ENCODE results near the gene ARID1A. TPM values are rescaled to one million over a fixed set of nuclear protein-coding genes. Genes with fewer than 3 reads are reported as not detected.
"Not testable (repeated sequence)": the region's sequence is repeated elsewhere in the genome, so short reads cannot be mapped to it uniquely, and the experiment has no call there.

The ARID1A gene
- total and polyA plus RNA-seq, 2 experiments from 2014 or later = 50.0 to 104 TPM

GRCh38 chr1:26704629-26705028 is 8.8 kb downstream of the ARID1A start:
- Histone ChIP-seq H3K27ac (ENCODE audit: low read depth) (no peak overlapping the region), H3K36me3 (ENCODE audit: insufficient read depth) (no peaks in the 10 kb centered on the region), H3K79me2 (replicated peaks; ENCODE audit: insufficient read depth) (peaks cover 100% of the 10 kb centered on the region), H3K9me2 (ENCODE audit: insufficient read depth) (no peaks in the 10 kb centered on the region), H4K20me1 (replicated peaks; ENCODE audit: insufficient read depth) (peaks cover 84% of the 10 kb centered on the region), H3K27me3 (ENCODE audit: insufficient read depth) (no peaks in the 10 kb centered on the region), H3K4me3 (no peak overlapping the region), H3K4me1 (ENCODE audit: insufficient read depth) (peaks cover 71% of the 10 kb centered on the region), H3K4me2 (no peak overlapping the region), H2AFZ (no peak overlapping the region), H3F3A (replicated peaks; ENCODE audit: low read depth) (no peaks in the 10 kb centered on the region)
- Mint-ChIP-seq H3K27me3 (ENCODE audit: insufficient read depth, low read depth, poor library complexity) (peaks cover 1% of the 10 kb centered on the region), H3K36me3 (ENCODE audit: low read depth) (peaks cover 19% of the 10 kb centered on the region; the same call in 2 of the 3 replicates), H3K9me3 (no peaks in the 10 kb centered on the region), H3K27ac (no peak overlapping the region), H3K4me3 (no peak overlapping the region), H3K4me1 (peaks cover 24% of the 10 kb centered on the region)
- DNase-seq (ENCODE audit: low spot score) (no peak), ATAC-seq (no peak)
- TF ChIP-seq ZNF114 (CRISPR knock-in tag; IDR thresholded peaks at IDR 0.05) (no peak), EZH2phosphoT487 (IDR thresholded peaks at IDR 0.05; ENCODE audit: unreplicated experiment) (no peak), CTCF (conservative IDR thresholded peaks at IDR 0.05; ENCODE audit: low read depth in 2 of 2) (no peak)

GRCh38 chr1:26705227-26705626 is 9.4 kb downstream of the ARID1A start:
- not testable (repeated sequence) for H3K36me3 ChIP-seq (ENCODE audit: insufficient read depth); H3K27me3 Mint-ChIP-seq (ENCODE audit: insufficient read depth, low read depth, poor library complexity); H3F3A ChIP-seq (replicated peaks; ENCODE audit: low read depth); H3K9me3 Mint-ChIP-seq; H3K9me2 ChIP-seq (ENCODE audit: insufficient read depth); DNase-seq (ENCODE audit: low spot score); H3K27ac ChIP-seq (ENCODE audit: low read depth); H2AFZ ChIP-seq; H3K4me3 Mint-ChIP-seq; H3K27me3 ChIP-seq (ENCODE audit: insufficient read depth); ATAC-seq; H3K4me3 ChIP-seq; H3K27ac Mint-ChIP-seq
- H3K4me1 ChIP-seq (ENCODE audit: insufficient read depth) = peaks cover 65% of the 10 kb centered on the region
- peaks cover 81% of the 10 kb centered on the region for H4K20me1 ChIP-seq (replicated peaks; ENCODE audit: insufficient read depth)
- peaks cover 19% of the 10 kb centered on the region; the same call in 2 of the 3 replicates for H3K36me3 Mint-ChIP-seq (ENCODE audit: low read depth)
- H3K79me2 ChIP-seq (replicated peaks; ENCODE audit: insufficient read depth) = peaks cover 100% of the 10 kb centered on the region
- peaks cover 24% of the 10 kb centered on the region for H3K4me1 Mint-ChIP-seq
- H3K4me2 ChIP-seq = peak overlapping the region; percentile 50

DNA sequence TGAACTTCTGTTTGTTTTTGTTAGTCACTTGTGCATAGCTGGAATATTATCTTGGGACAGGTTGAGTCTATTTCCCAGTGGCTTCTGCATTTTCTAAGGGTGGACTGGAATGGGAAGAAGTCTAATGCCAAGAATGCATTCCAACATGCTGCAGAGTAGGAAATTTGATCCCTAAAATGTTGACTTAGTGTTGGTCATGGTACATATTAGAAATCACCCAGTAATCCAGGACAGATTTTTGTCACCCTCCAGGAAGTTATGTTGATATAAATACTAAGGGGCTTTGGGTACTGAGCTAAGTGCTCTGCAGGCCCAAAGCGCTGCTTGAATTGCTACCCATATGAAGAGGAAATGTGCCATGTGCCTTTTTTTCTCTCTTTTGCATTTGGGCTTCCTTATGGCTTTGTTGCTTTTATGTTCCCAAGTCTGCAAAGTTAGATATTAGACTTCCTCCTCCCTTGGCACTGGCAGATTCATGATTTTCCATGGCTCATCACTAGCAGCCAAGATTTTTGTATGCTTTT is 10.0 kb downstream of the ARID1A start:
- H3K4me1 ChIP-seq (ENCODE audit: insufficient read depth) = peaks cover 58% of the 10 kb centered on the region
- peaks cover 100% of the 10 kb centered on the region for H3K79me2 ChIP-seq (replicated peaks; ENCODE audit: insufficient read depth)
- peaks cover 78% of the 10 kb centered on the region for H4K20me1 ChIP-seq (replicated peaks; ENCODE audit: insufficient read depth)
- no peaks in the 10 kb centered on the region for H3K27me3 ChIP-seq (ENCODE audit: insufficient read depth)
- no peak for DNase-seq (ENCODE audit: low spot score)
- H3K4me2 ChIP-seq = peak overlapping the region; percentile 50
- H3K27me3 Mint-ChIP-seq (ENCODE audit: insufficient read depth, low read depth, poor library complexity) = peaks cover 5% of the 10 kb centered on the region
- no peak overlapping the region; the same call in 1 of the 2 replicates for H3K27ac ChIP-seq (ENCODE audit: low read depth)
- H3K9me2 ChIP-seq (ENCODE audit: insufficient read depth) = no peaks in the 10 kb centered on the region
- no peaks in the 10 kb centered on the region for H3K36me3 ChIP-seq (ENCODE audit: insufficient read depth)
- H2AFZ ChIP-seq = no peak overlapping the region
- no peaks in the 10 kb centered on the region for H3F3A ChIP-seq (replicated peaks; ENCODE audit: low read depth)
- peaks cover 26% of the 10 kb centered on the region; the same call in 2 of the 3 replicates for H3K36me3 Mint-ChIP-seq (ENCODE audit: low read depth)
- H3K4me1 Mint-ChIP-seq = peaks cover 24% of the 10 kb centered on the region
- peak overlapping the region; percentile 9; the same call in 1 of the 3 replicates for H3K4me3 Mint-ChIP-seq
- peak overlapping the region; percentile 1; the same call in 1 of the 2 replicates for H3K4me3 ChIP-seq
- ATAC-seq = no peak
- no peaks in the 10 kb centered on the region for H3K9me3 Mint-ChIP-seq
- H3K27ac Mint-ChIP-seq = peak overlapping the region; percentile 31; the same call in 1 of the 2 replicates
- no peak for TF ChIP-seq ZNF114 (CRISPR knock-in tag; IDR thresholded peaks at IDR 0.05)
- TF ChIP-seq NANOG (IDR thresholded peaks at IDR 0.05; ENCODE audit: borderline replicate concordance) = no peak
- TF ChIP-seq, protein P1, sequence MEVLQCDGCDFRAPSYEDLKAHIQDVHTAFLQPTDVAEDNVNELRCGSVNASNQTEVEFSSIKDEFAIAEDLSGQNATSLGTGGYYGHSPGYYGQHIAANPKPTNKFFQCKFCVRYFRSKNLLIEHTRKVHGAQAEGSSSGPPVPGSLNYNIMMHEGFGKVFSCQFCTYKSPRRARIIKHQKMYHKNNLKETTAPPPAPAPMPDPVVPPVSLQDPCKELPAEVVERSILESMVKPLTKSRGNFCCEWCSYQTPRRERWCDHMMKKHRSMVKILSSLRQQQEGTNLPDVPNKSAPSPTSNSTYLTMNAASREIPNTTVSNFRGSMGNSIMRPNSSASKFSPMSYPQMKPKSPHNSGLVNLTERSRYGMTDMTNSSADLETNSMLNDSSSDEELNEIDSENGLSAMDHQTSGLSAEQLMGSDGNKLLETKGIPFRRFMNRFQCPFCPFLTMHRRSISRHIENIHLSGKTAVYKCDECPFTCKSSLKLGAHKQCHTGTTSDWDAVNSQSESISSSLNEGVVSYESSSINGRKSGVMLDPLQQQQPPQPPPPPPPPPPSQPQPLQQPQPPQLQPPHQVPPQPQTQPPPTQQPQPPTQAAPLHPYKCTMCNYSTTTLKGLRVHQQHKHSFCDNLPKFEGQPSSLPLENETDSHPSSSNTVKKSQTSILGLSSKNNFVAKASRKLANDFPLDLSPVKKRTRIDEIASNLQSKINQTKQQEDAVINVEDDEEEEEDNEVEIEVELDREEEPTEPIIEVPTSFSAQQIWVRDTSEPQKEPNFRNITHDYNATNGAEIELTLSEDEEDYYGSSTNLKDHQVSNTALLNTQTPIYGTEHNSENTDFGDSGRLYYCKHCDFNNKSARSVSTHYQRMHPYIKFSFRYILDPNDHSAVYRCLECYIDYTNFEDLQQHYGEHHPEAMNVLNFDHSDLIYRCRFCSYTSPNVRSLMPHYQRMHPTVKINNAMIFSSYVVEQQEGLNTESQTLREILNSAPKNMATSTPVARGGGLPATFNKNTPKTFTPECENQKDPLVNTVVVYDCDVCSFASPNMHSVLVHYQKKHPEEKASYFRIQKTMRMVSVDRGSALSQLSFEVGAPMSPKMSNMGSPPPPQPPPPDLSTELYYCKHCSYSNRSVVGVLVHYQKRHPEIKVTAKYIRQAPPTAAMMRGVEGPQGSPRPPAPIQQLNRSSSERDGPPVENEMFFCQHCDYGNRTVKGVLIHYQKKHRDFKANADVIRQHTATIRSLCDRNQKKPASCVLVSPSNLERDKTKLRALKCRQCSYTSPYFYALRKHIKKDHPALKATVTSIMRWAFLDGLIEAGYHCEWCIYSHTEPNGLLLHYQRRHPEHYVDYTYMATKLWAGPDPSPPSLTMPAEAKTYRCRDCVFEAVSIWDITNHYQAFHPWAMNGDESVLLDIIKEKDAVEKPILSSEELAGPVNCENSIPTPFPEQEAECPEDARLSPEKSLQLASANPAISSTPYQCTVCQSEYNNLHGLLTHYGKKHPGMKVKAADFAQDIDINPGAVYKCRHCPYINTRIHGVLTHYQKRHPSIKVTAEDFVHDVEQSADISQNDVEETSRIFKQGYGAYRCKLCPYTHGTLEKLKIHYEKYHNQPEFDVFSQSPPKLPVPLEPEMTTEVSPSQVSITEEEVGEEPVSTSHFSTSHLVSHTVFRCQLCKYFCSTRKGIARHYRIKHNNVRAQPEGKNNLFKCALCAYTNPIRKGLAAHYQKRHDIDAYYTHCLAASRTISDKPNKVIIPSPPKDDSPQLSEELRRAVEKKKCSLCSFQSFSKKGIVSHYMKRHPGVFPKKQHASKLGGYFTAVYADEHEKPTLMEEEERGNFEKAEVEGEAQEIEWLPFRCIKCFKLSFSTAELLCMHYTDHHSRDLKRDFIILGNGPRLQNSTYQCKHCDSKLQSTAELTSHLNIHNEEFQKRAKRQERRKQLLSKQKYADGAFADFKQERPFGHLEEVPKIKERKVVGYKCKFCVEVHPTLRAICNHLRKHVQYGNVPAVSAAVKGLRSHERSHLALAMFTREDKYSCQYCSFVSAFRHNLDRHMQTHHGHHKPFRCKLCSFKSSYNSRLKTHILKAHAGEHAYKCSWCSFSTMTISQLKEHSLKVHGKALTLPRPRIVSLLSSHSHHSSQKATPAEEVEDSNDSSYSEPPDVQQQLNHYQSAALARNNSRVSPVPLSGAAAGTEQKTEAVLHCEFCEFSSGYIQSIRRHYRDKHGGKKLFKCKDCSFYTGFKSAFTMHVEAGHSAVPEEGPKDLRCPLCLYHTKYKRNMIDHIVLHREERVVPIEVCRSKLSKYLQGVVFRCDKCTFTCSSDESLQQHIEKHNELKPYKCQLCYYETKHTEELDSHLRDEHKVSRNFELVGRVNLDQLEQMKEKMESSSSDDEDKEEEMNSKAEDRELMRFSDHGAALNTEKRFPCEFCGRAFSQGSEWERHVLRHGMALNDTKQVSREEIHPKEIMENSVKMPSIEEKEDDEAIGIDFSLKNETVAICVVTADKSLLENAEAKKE (CRISPR knock-in tag; IDR thresholded peaks at IDR 0.05) = no peak
- no peak for TF ChIP-seq JUNB (IDR thresholded peaks at IDR 0.05; ENCODE audit: unreplicated experiment)
- TF ChIP-seq ZNF331 (CRISPR knock-in tag; IDR thresholded peaks at IDR 0.05; ENCODE audit: low read depth) = no peak
- TF ChIP-seq EZH2 (IDR thresholded peaks at IDR 0.05; ENCODE audit: low read depth, unreplicated experiment) = no peak
- TF ChIP-seq EZH2phosphoT487 (IDR thresholded peaks at IDR 0.05; ENCODE audit: unreplicated experiment) = no peak

Data from GM23338 (cell line).